Measurements from ENCODE around the gene CD3D. TPM values are rescaled to one million over a fixed set of nuclear protein-coding genes. Genes with fewer than 3 reads are reported as not detected.

The CD3D gene
- total RNA-seq, 1 donor from 2014 or later, result 1.8 TPM

- Mint-ChIP-seq H3K9me3 (no peaks in the 10 kb centered on the region), H3K4me1 (peaks cover 7% of the 10 kb centered on the region), H3K4me3 (no peak overlapping the region), H3K27me3 (peaks cover 6% of the 10 kb centered on the region), H3K27ac (no peak overlapping the region), H3K36me3 (ENCODE audit: low read depth) (no peaks in the 10 kb centered on the region)
- CTCF ChIA-PET, result no interaction called here
- TF ChIP-seq CTCF (IDR thresholded peaks at IDR 0.05), result no peak
- POLR2A ChIA-PET, result no interaction called here
- intact Hi-C loops (cut with micrococcal nuclease), result no loop called here
- no peak for DNase-seq
- no peak for ATAC-seq (ENCODE audit: low read depth)
Observed at GRCh38 chr11:118306556-118306955, 35.9 kb downstream of the CD3D start.

GRCh38 chr11:118305726-118306125 lies 36.8 kb downstream of the CD3D start:
- Mint-ChIP-seq H3K27ac (no peak overlapping the region), H3K27me3 (peaks cover 6% of the 10 kb centered on the region), H3K36me3 (ENCODE audit: low read depth) (no peaks in the 10 kb centered on the region), H3K9me3 (no peaks in the 10 kb centered on the region), H3K4me3 (no peak overlapping the region), H3K4me1 (peaks cover 7% of the 10 kb centered on the region)
- ATAC-seq (ENCODE audit: low read depth) (no peak), DNase-seq (no peak)
- intact Hi-C loops (cut with micrococcal nuclease), result no loop called here
- ChIA-PET CTCF (interaction anchor here (2.5 kb wide), 1 partner anchor 10 kb away, joined by 9 read pairs; no protein-coding TSS in a partner anchor), POLR2A (no interaction called here)
- no peak for TF ChIP-seq CTCF (IDR thresholded peaks at IDR 0.05)

GRCh38 chr11:118304568-118305248 lies 37.8 kb downstream of the CD3D start, which contains the start of gene CD3E:
Gene CD3E (plus strand): TSS chr11:118304730. CDS start chr11:118304953, 223 bp downstream.
- no peaks in the 10 kb centered on the region for H3K36me3 Mint-ChIP-seq (ENCODE audit: low read depth)
- no peak within 1 kb of the TSS for H3K27ac Mint-ChIP-seq
- intact Hi-C loops (cut with micrococcal nuclease), result no loop called here
- no peak within 1 kb of the TSS for H3K4me3 Mint-ChIP-seq
- ChIA-PET CTCF (interaction anchor here (2.5 kb wide), 1 partner anchor 9 kb away, joined by 9 read pairs; no protein-coding TSS in a partner anchor), POLR2A (no interaction called here)
- no peaks in the 10 kb centered on the region for H3K9me3 Mint-ChIP-seq
- H3K27me3 Mint-ChIP-seq, result peaks cover 6% of the 10 kb centered on the region
- ATAC-seq (ENCODE audit: low read depth) (no peak), DNase-seq (no peak)
- H3K4me1 Mint-ChIP-seq, result peaks cover 7% of the 10 kb centered on the region
- TF ChIP-seq CTCF (IDR thresholded peaks at IDR 0.05), result no peak

GRCh38 chr11:118304227-118304567 lies 38.3 kb downstream of the CD3D start:
- ATAC-seq (ENCODE audit: low read depth), result no peak
- intact Hi-C loops (cut with micrococcal nuclease), result no loop called here
- DNase-seq, result no peak
- TF ChIP-seq CTCF (IDR thresholded peaks at IDR 0.05), result no peak
- ChIA-PET CTCF (interaction anchor here (2.5 kb wide), 1 partner anchor 8 kb away, joined by 9 read pairs; no protein-coding TSS in a partner anchor), POLR2A (no interaction called here)
- Mint-ChIP-seq H3K27ac (no peak overlapping the region), H3K9me3 (no peaks in the 10 kb centered on the region), H3K4me3 (no peak overlapping the region), H3K27me3 (peaks cover 6% of the 10 kb centered on the region), H3K36me3 (ENCODE audit: low read depth) (no peaks in the 10 kb centered on the region), H3K4me1 (peaks cover 7% of the 10 kb centered on the region)

- Mint-ChIP-seq H3K36me3 (ENCODE audit: low read depth) (no peaks in the 10 kb centered on the region), H3K27me3 (peaks cover 6% of the 10 kb centered on the region), H3K4me1 (peaks cover 7% of the 10 kb centered on the region), H3K27ac (no peak overlapping the region), H3K9me3 (no peaks in the 10 kb centered on the region), H3K4me3 (no peak overlapping the region)
- POLR2A ChIA-PET, result interaction anchor here (0.6 kb wide), 2 partner anchors 48 to 442 kb away, joined by 3 to 5 read pairs; no protein-coding TSS in a partner anchor
- no peak for TF ChIP-seq CTCF (IDR thresholded peaks at IDR 0.05)
- CTCF ChIA-PET, result interaction anchor here (1.3 kb wide), 1 partner anchor 103 kb away, joined by 5 read pairs; no protein-coding TSS in a partner anchor
- DNase-seq (no peak), ATAC-seq (ENCODE audit: low read depth) (no peak)
- intact Hi-C loops (cut with micrococcal nuclease), result no loop called here
Observed at GRCh38 chr11:118301600-118302195, 40.8 kb downstream of the CD3D start.
